Endometrium (tissue), 2 donors: Measurements from ENCODE around the gene RDH13.

Source experiments
- FAIRE-seq: peaks from 2 replicates; lab custom pipeline; 2012; peaks lifted over from hg19 to GRCh38; lab: Jason Lieb, UNC
- donor health status: control.
- donor health status: control.

RDH13 gene

DNA sequence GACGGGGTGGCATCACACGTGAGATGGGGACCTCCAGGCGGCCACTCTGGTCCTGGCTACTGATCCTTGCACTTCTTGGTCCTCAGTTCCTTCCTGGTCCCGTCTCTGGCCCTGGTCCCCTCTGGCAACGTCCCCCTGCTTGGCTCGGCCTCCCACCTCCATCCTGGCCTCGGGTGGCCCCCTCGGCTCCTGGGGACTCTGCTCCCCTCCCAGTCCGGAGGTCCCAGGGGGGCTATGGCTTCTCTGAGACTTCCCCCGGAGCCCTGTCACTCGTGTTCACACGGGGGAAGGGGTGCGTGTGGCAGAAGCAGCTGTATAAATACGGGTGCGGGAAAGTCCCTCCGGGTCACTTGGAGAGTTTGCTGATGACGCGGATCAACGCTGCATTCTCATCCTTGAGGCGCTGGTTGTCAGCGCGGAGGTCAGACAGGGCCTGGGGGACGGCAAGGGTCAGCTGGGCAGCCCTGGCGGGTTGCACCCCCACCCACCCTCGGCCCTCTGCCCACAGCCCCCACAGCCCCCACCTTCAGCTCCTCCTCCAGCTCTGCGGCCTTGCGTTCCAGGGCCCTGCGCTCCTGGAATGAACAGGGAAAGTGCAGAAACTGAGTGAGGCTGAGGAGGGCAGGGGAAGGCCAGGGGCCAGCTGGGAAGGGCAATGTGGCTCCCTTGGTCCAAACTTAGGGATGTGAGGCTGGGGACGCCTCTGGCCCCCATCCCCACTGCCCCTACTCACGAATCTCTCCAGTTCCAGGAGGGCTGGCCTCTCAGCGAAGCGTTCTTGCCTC is 28.4 kb upstream of the RDH13 start:
- no peak for FAIRE-seq

DNA sequence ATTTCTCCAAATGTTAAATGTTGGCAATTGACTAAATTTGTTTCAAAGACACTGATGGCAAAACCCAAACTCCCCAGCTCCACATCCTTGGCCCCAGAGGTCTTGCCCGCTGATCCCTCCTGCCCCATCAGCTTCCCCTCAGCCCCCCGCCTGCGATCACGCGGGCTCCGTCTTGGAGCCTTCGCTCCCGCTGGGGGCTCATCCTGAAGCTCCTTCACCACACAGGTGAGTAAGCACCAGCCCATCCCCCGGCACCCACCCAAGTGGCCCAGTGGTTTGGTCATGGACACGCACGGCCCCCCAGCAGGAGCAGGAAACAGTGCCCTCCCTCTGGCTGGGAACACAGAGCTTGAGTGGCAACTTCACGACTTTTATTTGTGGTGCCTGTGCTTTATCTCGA is 27.6 kb upstream of the RDH13 start:
- no peak for FAIRE-seq

DNA sequence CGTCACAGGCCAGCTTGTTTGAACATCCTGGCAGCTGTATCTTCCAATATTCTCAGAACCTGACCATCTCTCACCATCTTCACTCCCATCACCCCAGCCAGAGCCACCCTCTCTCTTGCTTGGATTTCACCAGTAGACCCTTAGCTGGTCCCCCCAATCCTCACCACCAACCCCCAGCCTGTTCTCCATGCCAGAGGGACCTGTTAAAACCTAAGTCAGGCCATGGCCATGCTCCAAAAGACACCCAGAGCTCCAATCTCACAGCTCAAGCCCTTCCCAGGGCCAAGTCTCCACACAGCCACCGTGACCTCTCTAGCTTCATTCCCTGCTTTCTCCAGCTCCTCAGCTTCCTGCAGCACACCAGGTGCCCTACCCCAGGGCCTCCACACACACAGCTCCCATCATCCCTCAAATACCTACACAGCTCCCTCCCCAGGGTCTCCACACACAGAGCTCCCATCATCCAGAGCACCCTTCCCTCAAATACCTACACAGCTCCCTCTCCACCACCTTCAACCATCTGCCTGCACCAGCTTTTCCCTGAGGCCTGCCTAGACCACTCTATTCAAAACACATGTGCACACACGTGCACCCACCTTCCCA is 26.5 kb upstream of the RDH13 start:
- FAIRE-seq: no peak

DNA sequence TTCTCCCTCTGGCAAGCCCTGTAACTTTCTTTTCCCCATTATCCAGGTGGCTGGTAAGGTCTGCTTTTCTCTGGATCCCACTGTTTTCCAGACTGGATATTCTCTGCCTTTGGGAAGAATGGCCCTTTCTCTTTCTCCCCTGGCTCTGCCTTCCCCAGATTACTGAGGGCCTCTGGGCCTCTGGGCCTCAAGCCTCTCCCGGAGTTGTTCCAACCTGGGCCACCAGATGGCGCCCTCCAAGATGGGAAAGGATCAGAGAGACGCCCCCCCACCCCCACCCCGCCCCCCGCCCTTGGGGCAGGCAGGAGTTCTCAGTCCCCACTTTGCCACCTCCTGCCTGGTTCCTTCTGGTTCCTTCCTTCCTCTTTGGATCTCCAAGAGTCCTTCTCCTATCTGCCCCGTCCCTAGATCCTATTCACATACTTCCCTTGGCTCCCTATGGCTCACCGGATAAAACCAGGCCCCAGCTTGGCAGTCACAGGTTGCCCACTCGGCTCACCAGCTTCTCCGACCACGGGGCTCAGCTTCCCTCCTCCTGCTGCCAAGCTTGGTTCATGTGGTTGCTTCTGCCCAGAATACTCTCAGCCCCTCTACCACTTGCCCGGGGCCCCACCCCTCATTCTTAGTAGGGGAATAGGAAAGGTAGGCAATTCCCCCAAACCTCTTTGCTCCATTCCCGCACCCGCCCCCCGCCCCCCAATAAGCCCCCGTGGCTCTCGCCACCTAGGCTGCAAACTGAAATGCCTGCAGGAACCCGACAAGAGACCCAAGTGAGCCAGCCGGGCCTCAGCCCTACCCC is 25.8 kb upstream of the RDH13 start:
- FAIRE-seq: no peak

DNA sequence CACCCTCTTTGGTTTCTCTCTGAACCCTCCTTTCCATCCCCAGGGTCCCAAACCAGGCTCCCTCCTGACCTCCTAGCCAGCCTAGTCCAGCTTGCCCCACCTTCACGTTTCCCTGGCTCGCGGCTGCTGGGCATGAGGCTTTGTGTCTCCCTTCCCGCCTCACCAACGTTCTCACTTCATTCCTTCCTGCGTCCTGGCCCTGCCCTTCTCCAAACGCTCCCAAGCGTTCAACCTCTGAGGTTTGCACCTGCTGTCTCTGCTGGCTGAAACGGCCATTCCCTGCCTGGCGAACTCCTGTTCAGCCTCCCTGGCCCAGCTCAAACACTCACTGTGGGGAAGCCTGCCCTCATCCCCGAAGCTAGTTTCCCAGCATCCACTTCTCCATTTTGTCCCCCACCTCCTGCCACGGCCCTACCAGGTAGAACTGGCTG is 25.1 kb upstream of the RDH13 start:
- no peak for FAIRE-seq

DNA sequence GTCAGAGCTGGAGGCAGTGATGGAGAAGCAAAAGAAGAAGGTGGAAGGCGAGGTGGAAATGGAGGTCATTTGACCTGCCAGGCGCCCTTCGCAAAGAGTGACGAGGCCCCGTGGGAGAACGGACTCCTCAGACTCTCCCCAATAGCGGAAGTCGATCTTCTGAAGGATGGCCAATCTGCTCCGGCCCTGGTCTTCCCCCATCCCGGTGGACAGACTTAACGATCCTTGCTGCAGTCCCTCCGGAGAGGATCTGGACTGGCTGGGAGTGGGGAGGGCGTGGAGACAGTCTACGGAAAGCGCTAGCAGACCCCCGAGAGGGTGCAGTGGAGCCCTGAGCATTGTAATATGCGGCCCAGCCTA is 24.6 kb upstream of the RDH13 start:
- no peak for FAIRE-seq

DNA sequence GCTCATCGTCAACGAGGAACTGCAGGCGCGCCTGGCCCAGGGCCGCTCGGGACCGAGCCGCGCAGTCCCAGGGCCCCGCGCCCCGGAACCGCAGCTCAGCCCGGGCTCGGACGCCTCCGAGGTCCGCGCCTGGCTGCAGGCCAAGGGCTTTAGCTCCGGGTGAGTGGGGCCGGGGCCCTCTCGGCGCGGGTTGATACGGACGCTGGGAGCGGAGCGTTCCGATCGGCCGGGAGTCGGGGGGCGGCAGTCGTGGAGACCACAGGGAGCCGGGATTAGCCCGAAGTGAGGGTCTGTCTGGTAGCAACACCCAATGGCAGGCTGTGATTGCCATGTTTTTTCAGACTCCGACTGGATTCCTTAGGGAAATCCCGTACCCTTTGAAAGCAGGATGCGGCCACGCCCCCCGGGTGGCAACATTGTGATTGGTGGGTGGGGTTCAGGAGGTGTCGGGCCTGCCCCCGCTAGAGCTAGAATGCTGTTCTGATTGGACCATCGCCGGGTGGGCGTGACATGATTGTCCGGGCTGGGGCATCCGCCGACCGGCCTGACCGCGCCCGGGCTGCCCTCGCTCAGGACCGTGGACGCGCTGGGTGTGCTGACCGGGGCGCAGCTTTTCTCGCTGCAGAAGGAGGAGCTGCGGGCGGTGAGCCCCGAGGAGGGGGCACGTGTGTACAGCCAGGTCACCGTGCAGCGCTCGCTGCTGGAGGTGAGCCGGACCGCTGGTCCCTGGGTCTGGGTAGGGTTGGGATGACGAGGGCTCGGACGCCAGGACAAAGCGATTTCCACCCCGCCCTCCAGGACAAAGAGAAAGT is 24.0 kb upstream of the RDH13 start:
- FAIRE-seq: peak; percentile 89

DNA sequence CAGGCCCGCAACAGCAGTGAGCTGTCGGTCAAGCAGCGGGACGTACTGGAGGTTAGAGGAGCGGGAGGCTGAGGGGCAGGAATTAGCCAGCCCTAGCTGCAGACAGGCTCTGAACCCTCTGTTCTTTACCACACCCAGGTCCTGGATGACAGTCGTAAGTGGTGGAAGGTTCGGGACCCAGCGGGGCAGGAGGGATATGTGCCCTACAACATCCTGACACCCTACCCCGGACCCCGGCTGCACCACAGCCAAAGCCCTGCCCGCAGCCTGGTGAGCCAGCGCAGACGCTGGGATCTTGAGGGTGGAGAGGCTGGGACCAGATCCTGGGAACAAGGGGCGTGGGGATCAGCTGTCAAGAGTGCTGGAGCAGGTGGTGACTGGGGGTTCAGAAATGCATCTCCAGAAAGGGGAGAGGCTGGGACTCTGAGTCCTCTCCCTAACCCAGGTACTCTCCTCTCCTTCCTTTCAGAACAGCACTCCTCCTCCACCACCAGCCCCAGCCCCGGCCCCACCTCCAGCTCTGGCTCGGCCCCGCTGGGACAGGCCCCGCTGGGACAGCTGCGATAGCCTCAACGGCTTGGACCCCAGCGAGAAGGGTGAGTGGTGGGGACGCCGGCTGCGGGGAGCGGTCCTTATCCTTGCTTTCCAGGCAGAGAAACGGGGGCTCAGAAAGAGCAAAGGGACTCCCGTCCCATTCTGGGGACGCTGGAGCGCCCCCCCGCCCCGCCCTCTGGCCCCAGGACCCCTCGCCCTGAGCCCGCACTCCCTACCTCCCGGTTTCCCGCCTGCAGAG is 23.2 kb upstream of the RDH13 start:
- FAIRE-seq: no peak

DNA sequence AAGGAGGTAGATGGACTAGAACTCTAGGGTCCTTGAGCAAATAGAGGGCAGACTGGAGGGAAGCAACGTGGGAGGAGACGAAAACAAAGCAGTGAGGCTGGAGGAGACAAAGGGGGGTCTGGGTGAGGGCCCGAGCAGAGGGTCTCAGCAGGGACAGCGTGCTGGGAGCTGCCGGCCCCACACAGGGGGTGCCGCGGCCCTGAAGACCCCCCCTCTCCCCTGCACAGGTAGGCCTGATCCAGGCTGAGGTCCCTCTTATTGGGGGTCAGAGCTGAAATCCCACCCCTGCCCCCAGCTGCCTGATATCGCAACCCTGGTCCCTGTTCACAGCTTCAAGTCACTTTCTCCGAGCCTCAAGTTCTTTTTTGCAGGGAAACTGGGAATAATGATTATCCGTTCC is 21.5 kb upstream of the RDH13 start:
- FAIRE-seq: no peak

DNA sequence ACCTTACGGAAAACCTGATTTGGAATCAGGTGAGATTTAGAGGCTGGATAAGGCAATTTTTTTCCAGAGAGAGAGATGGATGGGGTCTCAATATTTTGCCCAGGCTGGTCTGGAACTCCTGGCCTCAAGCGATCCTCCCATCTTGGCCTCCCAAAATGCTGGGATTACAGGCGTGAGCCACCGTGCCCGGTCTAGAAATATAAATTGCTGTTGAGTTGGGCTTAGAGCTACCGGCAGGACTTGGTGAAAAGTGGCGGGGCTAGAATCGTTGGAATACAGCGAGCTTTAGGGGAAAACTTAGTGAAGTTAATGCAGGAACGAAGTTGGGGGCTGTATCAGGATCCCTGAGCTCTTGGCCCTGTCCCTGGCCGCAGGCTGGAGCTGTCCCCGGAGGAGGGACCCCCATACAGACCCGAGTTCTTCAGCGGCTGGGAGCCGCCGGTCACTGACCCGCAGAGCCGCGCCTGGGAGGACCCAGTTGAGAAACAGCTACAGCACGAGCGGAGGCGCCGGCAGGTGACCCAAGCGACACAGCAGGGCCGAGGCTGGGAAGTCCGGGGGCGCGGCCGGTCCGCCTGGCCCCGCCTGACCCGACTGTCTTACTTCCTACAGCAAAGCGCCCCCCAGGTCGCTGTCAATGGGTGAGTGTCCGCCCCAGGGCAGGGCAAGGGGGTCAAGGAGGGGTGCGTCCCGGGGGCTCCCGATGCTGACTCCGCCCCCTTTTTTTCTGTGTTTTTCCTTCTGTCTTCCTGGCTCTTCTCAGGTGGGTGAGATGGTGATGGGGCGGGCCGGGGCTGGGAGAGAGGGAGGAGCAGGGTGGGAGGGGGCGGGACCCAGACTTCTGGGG is 20.3 kb upstream of the RDH13 start:
- no peak for FAIRE-seq

DNA sequence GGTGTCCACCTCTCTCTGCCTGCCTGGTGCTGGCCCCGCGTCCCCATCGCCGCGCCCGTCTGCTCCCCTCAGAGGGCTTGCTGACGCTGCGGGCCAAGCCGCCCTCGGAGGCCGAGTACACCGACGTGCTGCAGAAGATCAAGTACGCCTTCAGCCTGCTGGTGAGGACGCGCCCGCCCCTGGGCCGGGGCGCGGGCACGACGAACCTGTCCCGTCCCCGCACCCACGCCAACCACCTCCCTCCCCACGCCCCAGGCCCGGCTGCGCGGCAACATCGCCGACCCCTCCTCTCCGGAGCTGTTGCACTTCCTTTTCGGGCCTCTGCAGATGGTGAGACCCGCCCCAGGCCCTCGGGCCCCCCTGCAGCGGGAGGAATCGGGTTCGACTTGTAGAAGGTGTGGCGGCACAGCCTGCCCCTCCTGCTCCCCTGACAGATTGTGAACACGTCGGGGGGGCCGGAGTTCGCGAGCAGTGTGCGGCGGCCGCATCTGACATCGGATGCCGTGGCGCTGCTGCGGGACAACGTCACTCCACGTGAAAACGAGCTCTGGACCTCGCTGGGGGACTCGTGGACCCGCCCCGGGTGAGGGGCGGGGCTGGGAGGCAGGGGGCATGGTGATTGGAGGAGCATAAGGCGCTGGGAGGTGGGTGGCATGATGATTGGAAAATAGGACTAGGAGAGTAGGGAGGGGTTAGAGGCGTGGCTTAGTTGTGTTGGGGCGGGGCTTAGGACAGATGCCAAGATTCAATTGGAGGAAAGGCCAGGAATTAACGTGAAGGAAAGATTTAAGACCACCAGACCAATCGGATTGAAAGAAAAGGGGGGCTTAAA is 19.3 kb upstream of the RDH13 start:
- FAIRE-seq: no peak

DNA sequence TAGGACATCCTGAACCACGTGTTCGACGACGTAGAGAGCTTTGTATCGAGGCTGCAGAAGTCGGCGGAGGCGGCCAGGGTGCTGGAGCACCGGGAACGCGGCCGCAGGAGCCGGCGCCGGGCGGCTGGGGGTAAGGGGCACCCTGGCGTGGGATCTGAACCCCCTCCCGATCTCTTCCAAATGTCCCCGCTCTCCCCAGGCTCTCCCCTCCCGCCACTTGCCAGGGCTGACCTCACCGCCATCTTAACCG is 18.7 kb upstream of the RDH13 start:
- FAIRE-seq: no peak

DNA sequence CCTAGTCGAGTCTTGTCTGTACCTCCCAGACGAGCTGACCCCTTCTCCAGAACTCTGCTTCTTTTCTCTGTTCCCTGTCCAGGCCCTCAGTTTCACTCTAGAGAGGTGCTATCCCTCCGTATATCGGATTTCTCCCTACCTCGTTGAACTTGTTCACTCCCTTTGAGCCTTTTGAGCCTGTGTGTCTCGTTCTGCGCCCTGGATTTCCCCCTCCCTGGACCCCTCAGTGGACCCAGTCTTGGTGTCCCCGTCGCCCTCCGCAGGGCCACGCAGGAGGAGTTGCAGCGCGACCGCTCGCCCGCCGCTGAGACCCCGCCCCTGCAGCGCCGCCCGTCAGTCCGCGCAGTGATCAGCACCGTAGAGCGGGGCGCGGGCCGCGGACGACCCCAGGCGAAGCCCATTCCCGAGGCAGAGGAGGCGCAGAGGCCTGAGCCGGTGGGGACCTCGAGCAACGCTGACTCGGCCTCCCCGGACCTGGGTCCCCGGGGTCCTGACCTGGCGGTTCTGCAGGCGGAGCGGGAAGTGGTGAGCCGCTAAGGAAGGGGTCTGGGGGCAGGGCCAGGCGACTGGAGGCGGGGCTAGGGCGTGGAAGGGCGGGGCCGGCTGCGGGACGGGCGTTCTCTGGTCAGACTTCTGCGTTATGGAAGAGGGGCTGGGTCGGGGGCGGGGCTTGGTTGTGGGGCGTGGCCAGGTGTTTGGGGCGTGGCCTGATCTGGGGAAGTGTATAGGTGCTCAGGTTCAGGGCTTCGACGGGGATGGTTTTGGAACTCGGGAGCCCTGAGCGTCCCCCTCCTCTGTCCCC is 18.2 kb upstream of the RDH13 start:
- FAIRE-seq: no peak

DNA sequence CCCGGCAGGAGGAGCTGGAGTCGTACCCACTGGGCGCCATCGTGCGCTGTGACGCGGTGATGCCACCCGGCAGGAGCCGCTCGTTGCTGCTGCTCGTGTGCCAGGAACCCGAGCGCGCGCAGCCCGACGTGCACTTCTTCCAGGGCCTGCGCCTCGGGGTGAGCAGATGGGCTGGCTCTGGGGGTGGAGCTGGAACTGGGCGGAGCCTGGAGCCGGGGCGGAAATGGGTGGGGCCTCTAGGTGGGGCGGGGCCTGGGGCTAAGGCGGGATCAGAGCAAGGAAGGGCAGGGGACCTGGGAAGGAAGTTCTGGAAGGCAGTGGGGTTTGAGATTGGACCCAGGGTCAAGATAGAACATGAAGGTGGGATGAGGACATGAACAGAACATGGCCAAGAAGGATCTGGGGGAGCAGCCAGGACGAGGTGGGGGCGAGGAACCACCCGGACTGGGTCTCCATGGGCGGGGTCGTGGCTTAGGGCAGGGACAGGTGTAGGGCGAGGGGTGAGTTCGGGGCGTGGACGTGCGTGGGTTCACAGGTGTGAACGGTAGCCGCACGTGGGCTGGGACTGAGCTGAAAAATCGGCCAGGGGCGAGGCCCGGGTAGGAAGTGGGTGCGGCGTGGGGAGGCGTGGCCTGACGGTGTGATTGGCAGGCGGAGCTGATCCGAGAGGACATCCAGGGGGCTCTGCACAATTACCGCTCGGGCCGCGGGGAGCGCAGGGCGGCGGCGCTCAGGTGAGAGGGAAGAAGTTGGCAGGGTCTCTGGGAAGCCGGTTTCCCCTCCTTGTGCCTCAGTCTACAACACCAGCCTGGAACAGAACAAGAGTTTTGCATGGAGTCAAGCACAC is 17.4 kb upstream of the RDH13 start:
- FAIRE-seq: no peak

DNA sequence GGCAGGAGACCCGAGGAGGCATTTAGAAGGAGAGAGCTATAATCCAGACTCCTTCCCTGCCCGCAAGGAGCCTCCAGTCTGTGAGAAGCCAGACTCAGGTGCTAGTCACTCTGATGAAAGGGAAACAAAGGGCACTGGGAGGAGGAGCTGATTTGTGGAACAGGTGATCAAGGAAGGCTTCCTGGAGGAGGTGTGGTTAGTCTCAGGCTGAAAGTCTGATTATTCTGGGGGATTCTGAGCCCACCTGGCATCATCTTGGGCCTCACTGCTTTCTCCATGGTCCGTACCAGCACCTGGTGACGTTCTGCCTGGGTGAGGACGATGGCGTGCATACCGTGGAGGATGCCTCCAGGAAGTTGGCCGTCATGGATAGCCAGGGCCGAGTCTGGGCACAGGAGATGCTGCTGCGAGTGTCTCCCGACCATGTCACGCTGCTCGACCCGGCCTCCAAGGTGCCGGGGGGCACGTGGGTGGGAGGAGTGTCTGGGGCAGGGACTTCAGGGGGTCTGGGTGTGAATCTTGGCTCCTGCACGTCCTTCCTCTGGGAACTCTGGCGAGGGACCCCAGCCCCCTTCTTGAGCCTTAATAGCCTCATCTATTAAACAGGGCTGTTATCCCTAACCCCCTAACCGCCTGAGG is 16.6 kb upstream of the RDH13 start:
- FAIRE-seq: no peak

DNA sequence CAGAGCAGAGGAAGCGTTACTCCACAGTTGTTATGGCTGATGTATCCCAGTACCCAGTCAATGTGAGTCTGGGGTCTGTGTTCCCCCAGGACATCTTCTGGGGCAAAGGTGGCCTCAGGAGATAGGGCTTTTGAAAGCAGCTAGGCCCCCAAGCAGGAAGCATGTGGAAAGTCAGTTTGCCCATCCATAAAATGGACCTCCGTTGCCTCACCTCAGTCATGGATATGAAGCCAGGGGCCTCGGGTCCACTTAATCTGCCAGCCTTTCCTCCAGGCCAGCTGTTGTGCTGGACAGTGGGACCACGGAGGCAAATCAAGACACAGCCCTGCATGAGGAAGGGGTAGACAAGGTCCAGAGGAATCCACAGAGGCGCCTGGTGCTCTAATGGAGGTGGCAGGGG is 16.0 kb upstream of the RDH13 start:
- FAIRE-seq: no peak

DNA sequence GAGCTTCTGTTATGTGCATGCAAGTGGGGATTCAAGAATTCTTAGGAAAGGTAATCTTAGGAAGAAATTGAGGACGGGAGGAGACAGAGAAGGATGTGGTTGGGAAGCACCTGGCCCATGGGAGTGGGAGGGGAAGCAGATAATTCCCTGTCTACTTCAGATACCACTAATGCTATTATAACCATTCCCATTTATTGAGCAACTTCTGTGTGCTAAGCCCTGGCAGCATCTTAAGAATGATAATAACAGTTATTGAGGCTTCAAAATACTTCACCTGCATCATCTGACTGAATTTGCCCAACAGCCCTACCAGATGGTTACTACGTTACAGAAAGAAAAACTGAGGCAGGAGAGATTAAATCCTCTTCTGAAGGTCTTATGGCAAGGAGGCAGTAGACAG is 14.2 kb upstream of the RDH13 start:
- no peak for FAIRE-seq

DNA sequence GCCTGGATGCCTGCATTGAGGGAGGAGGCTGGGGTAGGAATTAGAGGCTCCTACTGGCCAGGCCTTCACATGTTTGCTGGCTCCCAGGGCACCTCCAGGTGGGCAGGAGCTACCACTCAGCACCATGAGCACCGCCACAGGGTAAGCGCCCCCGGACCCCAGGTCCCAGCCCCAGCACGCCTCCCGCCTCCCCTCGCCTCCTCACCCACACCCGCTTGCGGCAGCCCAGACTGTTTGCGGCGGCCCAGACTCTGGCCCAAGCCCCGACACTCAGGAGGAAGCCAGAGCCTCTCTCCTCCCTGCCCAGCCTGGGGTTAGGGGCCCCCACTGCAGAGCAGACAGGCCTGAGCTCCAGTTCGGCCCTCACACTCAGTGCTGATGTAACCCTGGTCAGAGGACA is 13.4 kb upstream of the RDH13 start:
- FAIRE-seq: no peak
